D721Med (cell line): ENCODE measurements around the gene PCNT.

ENCODE experiments used
- DNase-seq: peaks from one replicate; pipeline ENCODE4 v3.0.0; 2011; ENCODE audit warnings: low spot score; ENCODE audit not compliant: insufficient read length
- FAIRE-seq: peaks from 2 replicates; lab custom pipeline; 2011; peaks lifted over from hg19 to GRCh38; lab: Jason Lieb, UNC
- CTCF ChIP-seq: IDR thresholded peaks from 2 replicates; pipeline ENCODE4 v1.5.1; 2012; ENCODE audit warnings: mild to moderate bottlenecking, control low read depth; ENCODE audit not compliant: insufficient read depth; ENCODE audit errors: missing control alignments

The PCNT gene

GRCh38 chr21:46474382-46474781, 150.4 kb downstream of the PCNT start:
- TF ChIP-seq CTCF: no peak
- no peak for DNase-seq
- FAIRE-seq: no peak

- DNase-seq (no peak), FAIRE-seq (no peak)
- no peak for TF ChIP-seq CTCF
Measured at GRCh38 chr21:46475296-46475695, 151.3 kb downstream of the PCNT start.

GRCh38 chr21:46477765-46478164, 153.8 kb downstream of the PCNT start:
- FAIRE-seq (no peak), DNase-seq (no peak)
- no peak for TF ChIP-seq CTCF

- FAIRE-seq: no peak
- TF ChIP-seq CTCF: no peak
- DNase-seq: no peak
Measured at GRCh38 chr21:46478910-46479309, 155.0 kb downstream of the PCNT start.

- DNase-seq: no peak
- no peak for FAIRE-seq
- no peak for TF ChIP-seq CTCF
Measured at GRCh38 chr21:46480466-46480865, 156.5 kb downstream of the PCNT start.

GRCh38 chr21:46482225-46482845, 158.4 kb downstream of the PCNT start:
- DNase-seq: no peak
- no peak for FAIRE-seq
- no peak for TF ChIP-seq CTCF

GRCh38 chr21:46482846-46483231, 158.9 kb downstream of the PCNT start:
- DNase-seq (no peak), FAIRE-seq (no peak)
- TF ChIP-seq CTCF: no peak
